HFFc6 (cell line): ENCODE results near the gene NUP85. TPM values are rescaled to one million over a fixed set of nuclear protein-coding genes. Genes with fewer than 3 reads are reported as not detected.

Experiments used
- DNase-seq: peaks from one replicate; pipeline ENCODE4 v3.0.0-alpha.2; 2018
- H3K27ac Mint-ChIP-seq: 2 replicates; pipeline ENCODE4 v1.8.0; 2020; ENCODE audit warnings: mild to moderate bottlenecking, mixed read lengths
- H3K27me3 Mint-ChIP-seq: 2 replicates; pipeline ENCODE4 v1.8.0; 2021; ENCODE audit warnings: mild to moderate bottlenecking, moderate library complexity, mixed read lengths; ENCODE audit not compliant: insufficient read depth
- H3K36me3 Mint-ChIP-seq: 2 replicates; pipeline ENCODE4 v1.8.0; 2021; ENCODE audit warnings: low read depth, mixed read lengths
- H3K4me1 Mint-ChIP-seq: 2 replicates; pipeline ENCODE4 v1.8.0; 2020; ENCODE audit warnings: low read depth, mixed read lengths
- H3K4me3 Mint-ChIP-seq: 2 replicates; pipeline ENCODE4 v1.8.0; 2020; ENCODE audit warnings: mild to moderate bottlenecking, moderate library complexity, mixed read lengths
- H3K9me3 Mint-ChIP-seq: 2 replicates; pipeline ENCODE4 v1.8.0; 2020; ENCODE audit warnings: mild to moderate bottlenecking, mixed read lengths
- total RNA-seq, 6 experiments: library from RNA; stranded (reverse); fragmentation: NEBNext Ultra II Directional; extraction: Animal tissue kit (Norgen Biotek cat#: 25700); gene quantifications; 2 replicates in 1 of 6; 3 replicates in 5 of 6; pipeline ENCODE4 v1.2.3, GENCODE V29; 2021
- TF ChIP-seq, protein P1 (sequence below): fragments of 200-600 bp; sonication (generic); IDR thresholded peaks from 2 replicates; pipeline ENCODE4 v1.5.0; 2021; ENCODE audit warnings: antibody characterized with exemption, mild to moderate bottlenecking

Gene NUP85
- total RNA-seq, 6 experiments from 2014 or later: 38.0 to 47.8 (median 43.1) TPM

DNA sequence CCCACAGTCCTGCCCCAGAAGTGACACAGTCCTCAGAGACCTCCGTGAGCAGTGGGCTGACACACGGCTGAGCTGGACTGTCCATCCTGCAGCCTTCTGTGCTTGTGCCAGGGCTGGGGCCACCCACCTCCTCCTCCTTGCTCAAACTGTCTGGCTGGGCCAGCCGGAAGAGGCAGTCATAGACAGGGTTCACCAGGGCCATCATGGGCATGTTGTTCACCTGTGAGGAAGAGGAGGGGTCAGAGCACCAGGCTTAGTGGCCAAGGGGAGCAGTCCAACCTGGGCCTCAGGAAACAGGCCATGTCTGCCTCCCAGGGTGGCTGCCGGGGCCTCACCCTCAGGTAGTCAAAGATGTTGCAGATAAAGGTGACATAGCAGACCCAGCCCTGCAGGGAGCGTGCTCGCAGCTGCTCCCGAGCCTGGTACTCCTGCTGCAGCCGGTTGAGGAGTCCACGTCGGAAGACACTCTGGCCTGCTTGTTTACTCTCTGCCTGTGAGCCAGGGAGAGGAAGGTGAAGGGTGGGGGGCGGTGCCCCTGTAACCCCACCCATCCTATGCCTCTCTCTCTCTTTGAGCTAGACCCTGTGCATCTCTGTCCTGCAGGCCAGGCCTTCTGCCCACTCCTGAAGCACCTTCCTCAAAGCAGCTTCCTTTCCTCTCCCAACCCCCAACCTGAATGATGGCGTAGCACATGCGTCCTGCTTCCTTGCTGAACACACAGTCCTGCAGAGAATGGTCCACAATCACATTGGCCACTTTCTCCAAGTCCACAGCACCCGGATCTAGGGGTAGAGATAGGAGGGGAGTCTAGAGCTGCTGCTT lies 62.1 kb downstream of the NUP85 start:
- H3K9me3 Mint-ChIP-seq: no peaks in the 10 kb centered on the region
- H3K4me1 Mint-ChIP-seq: peaks cover 27% of the 10 kb centered on the region
- TF ChIP-seq, protein P1, sequence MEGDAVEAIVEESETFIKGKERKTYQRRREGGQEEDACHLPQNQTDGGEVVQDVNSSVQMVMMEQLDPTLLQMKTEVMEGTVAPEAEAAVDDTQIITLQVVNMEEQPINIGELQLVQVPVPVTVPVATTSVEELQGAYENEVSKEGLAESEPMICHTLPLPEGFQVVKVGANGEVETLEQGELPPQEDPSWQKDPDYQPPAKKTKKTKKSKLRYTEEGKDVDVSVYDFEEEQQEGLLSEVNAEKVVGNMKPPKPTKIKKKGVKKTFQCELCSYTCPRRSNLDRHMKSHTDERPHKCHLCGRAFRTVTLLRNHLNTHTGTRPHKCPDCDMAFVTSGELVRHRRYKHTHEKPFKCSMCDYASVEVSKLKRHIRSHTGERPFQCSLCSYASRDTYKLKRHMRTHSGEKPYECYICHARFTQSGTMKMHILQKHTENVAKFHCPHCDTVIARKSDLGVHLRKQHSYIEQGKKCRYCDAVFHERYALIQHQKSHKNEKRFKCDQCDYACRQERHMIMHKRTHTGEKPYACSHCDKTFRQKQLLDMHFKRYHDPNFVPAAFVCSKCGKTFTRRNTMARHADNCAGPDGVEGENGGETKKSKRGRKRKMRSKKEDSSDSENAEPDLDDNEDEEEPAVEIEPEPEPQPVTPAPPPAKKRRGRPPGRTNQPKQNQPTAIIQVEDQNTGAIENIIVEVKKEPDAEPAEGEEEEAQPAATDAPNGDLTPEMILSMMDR: peak; percentile 21; the same call in 1 of the 2 replicates
- H3K36me3 Mint-ChIP-seq: peaks cover 7% of the 10 kb centered on the region; the same call in 1 of the 2 replicates
- no peak overlapping the region for H3K27ac Mint-ChIP-seq
- H3K4me3 Mint-ChIP-seq: no peak overlapping the region
- H3K27me3 Mint-ChIP-seq: no peaks in the 10 kb centered on the region
- DNase-seq: no peak

DNA sequence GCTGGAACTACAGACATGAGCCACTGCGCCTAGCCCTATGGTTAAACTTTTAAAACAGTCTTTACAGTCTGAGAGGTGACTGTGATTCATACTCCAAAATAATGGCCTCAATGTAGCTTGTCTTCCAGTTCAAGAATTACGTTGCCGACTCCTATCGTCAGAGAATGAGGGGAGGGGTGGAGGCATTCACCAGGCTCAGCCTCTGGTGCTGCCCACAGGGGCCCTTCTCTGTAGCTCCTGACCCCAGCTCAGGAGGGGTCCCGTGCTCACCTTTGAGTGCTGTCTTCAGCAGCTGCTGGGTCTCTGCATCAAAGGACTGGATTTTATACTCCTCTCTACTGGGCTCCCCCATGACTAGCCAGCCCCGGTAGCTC lies 64.4 kb downstream of the NUP85 start:
- DNase-seq: no peak
- H3K9me3 Mint-ChIP-seq: no peaks in the 10 kb centered on the region
- no peaks in the 10 kb centered on the region for H3K27me3 Mint-ChIP-seq
- TF ChIP-seq, protein P1: no peak
- peak overlapping the region; percentile 83 for H3K4me3 Mint-ChIP-seq
- H3K27ac Mint-ChIP-seq: peak overlapping the region; percentile 62
- H3K36me3 Mint-ChIP-seq: 0 out of 2 replicates have a peak, but pooled peaks cover 6% of the 10 kb centered on the region
- H3K4me1 Mint-ChIP-seq: peaks cover 40% of the 10 kb centered on the region

DNA sequence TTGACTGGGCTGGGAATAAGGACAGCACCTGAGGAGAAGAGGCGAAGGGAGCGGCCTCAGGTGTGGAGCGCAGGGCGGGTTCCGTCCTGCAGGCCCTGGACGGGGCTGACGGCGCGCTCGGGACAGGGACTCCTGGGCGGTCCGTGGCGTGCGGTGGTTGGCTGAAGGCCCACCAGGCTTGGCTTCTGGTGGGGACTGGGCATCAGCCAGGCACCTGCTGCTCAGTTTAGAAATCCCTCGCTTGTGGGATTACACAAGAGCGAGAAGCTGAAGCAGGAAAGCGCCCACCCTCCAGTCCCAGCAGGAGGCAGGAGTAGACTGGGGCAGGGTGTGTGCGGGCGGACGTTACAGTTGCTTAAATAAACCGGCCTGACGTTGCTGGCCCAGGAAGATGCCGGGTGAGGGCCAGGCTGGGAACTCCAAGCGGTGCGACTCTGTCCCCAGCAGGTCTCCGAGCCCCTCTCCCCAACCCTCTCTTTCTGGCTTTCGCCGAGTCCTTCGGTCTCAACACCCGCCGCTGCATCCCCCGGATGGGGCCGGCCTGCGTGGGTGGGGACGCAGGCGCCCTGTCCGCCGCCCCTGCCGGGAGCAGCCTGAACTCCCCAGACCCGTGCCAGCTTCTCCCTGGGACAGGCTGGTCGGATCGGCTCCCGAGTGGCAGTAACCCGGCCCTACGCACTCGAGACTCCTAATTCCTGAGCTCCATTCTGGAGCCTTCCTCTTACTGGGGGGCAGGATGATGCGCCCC lies 64.9 kb downstream of the NUP85 start:
- peaks cover 40% of the 10 kb centered on the region for H3K4me1 Mint-ChIP-seq
- peak overlapping the region; percentile 62 for H3K27ac Mint-ChIP-seq
- 0 out of 2 replicates have a peak, but pooled peaks cover 6% of the 10 kb centered on the region for H3K36me3 Mint-ChIP-seq
- H3K27me3 Mint-ChIP-seq: no peaks in the 10 kb centered on the region
- H3K9me3 Mint-ChIP-seq: no peaks in the 10 kb centered on the region
- H3K4me3 Mint-ChIP-seq: peak overlapping the region; percentile 83
- peak; percentile 66 for DNase-seq
- TF ChIP-seq, protein P1: peak; percentile 66

DNA sequence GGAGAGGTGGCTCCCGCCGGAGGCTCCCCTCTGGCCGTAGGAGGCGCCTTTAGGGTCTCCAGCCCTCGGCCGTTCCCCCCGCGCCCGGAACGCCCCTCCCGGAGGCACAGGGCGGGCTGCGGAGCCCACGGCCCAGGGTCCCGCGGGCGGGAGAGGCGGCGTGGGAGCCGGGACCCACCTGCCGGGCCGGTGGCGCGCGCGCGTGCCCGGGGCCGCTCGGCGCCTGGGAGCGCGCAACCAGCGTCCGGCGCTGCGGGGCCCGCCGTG lies 65.4 kb downstream of the NUP85 start, which contains the start of gene MIF4GD:
Gene MIF4GD (minus strand): TSS at position 266 of the 267 bp plus-strand sequence. CDS start 1,036 bp downstream, outside the sequence.
- DNase-seq: no peak
- Mint-ChIP-seq H3K36me3 (0 out of 2 replicates have a peak, but pooled peaks cover 6% of the 10 kb centered on the region), H3K4me1 (peaks cover 40% of the 10 kb centered on the region), H3K27me3 (no peaks in the 10 kb centered on the region), H3K4me3 (peak within 1 kb of the TSS; percentile 83), H3K27ac (peak within 1 kb of the TSS; percentile 62), H3K9me3 (no peaks in the 10 kb centered on the region)
- TF ChIP-seq, protein P1: no peak

DNA sequence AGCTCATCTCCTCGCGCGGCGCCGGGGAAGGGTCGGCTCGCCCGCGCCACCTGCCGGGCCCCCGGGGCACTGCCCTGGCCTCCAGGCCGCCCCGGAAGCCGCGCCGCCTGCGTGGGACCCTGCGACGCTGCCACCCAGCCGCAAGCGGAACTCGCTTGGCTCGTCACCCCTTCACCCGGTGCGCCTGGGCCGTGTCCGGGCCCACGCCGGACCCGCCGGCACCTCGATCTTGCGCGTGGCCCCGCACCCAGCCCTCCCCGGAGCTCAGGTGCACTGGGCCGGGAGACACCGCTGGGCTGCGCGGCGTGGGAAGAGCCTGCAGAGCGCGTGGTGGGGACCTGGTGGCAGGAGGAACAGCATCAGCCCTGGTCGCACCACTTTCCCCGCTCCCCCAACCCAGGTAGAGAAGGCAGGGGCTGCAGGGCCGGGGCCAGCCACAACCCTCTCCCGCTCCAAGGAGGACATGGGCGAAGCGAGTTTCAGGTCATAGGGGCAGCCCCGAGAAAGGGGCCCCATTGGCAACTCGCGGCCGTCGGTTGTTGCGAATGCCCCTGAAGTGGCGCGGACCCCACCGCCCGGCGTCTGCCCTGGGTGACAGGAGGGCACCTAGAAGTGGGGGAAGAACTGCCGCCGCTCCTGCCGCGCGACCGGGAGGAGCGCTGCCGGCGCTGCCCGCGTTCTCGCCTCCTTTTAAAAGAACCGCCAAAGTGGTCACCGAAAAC lies 65.9 kb downstream of the NUP85 start:
- DNase-seq: peak; percentile 36
- Mint-ChIP-seq H3K4me1 (peaks cover 40% of the 10 kb centered on the region), H3K27ac (peak overlapping the region; percentile 38), H3K4me3 (peak overlapping the region; percentile 75), H3K27me3 (no peaks in the 10 kb centered on the region), H3K36me3 (0 out of 2 replicates have a peak, but pooled peaks cover 2% of the 10 kb centered on the region), H3K9me3 (no peaks in the 10 kb centered on the region)
- TF ChIP-seq, protein P1: peak; percentile 77
